GM21717 (cell line): ENCODE results near the gene NFKB2.

Experiments
- ATAC-seq: cut with Tn5 transposase; IDR thresholded peaks from one replicate; pipeline ENCODE4 v1.9.1; 2021; ENCODE audit warnings: mild to moderate bottlenecking, moderate library complexity; ENCODE audit not compliant: unreplicated experiment

NFKB2 gene

GRCh38 chr10:102444851-102445250 is 49.3 kb downstream of the NFKB2 start:
- no peak for ATAC-seq

DNA sequence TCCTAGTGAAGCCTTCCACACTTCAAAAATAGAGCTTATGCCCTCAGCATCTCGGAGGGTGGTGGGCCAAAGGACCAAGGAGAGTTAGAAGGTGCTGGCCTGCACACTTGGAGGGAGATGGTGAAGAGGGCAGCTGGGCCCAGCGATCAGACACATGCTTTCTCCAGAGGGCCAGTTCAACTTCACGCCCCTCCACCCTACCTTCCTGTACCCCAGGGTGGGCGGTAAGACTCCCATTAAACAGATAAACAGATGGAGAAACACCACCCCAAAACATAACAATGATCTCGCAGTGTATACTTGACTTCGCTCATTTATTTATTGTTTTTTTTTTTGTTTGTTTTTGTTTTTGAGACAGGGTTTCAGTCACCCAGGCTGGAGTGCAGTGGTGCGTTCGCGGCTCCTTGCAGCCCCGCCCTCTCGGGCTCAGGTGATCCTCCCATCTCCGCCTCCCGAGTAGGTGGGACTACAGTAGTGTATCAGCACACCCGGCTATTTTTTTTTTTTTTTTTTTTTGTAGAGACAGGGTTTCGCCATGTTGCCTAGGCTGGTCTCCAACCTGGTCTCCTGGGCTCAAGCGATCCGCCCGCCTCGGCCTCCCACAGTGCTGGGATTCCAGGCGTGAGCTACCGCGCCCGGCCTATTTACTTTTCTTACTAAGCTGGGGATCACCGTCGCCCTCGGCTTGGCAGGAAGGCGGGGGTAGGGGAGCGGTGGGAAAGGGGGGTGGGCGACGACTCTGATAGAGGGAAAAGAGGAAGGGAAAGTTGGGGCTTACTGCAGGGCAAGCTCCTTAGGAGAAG is 54.0 kb downstream of the NFKB2 start:
- ATAC-seq, result peak; percentile 50

GRCh38 chr10:102450124-102450373 is 54.5 kb downstream of the NFKB2 start:
- ATAC-seq, result no peak

DNA sequence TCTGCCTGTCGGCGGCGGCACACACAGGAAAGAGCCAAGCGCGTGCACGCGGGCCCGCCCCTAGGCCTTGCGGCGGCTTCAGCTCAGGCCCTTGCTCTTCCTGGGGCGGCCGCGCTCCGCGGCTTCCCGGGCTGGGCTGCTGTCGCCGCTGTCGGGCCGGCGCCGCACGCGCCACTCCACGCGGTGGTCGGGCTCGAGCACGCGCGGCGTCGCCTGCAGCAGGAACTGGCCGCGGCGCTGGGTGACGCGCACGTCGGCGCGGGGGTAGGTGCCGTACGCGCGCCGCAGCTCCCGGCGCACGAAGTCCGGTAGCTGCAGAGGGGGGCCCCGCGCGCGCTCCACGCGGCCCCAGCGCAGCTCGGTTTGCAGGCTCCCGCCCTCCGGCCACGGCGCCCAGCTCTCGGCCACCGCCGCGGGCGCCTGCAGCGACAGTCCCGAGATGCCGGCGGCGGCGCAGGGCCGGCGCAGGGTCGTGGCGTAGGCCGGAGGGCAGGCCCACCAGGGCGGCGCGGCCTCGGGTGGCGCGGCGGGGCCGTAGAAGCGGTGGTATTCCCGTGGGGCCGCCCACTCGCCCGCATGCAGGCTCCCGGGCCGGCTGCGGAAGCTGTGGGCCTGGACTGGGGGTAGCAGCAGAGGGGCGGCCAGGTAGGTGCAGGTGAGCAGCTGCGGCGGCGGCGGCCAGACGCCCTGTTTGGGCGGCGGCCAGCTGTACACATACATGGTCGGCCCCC is 55.0 kb downstream of the NFKB2 start:
- ATAC-seq, result peak; percentile 62

DNA sequence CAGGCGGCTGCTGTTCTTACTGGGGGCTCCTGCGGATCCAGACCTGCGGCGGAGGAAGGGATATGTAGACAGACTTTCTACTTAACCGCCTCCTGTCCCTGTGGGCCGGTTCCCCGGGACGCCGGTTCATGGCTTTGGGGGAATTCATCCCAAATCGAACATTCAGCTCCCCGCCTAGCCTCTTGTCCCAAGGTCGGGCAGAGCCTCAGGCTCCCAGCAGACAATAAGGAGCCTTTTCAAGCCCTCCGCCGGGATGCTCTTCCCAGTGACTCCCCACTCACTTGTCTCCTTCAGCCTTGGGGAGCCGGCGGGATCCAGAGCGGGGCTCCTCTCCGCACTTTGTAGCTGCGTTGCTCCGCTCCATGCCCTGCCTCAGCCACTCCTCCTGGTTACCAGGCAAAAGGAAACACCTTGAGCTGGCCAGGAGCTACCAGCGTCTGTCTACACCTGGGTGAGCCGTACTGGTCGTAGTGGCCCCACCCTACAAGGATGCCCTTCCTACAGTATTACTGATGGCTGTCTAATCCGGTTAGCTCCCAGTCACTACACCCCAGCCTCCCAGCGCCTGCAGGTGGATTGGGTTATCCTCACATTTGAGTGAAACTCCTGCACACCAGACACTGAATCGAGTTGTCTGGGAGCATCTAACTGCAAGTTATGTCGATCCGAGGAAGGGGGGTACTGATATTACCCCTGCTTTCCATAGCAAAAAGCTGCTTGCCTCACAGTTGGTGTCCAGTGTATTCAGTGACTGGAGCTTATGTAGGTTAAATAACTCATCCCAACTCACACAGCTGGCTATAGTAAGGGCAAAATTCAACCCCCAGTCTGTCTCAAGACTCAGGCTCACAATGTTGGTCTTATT is 55.8 kb downstream of the NFKB2 start, which contains the start of gene C10orf95:
Gene C10orf95, minus strand, starts transcription at position 439 of the 865 bp plus-strand sequence. CDS start 450 bp downstream, outside the sequence.
- no peak for ATAC-seq
